Ovary (tissue), 9 donors: ENCODE data around the gene DLEC1. TPM values are rescaled to one million over a fixed set of nuclear protein-coding genes. Genes with fewer than 3 reads are reported as not detected.
A peak's percentile ranks its signal among the peaks of the same experiment; 100 is the strongest.

Source experiments
- DNase-seq, 5 donors: peaks; one replicate each; pipeline ENCODE4 v3.0.0-alpha.2; 2019 to 2020
- H3K27ac ChIP-seq, 2 donors: fragments of 200-600 bp; one replicate each; pipeline versions ENCODE4 v1.5.1 to v1.8.0; 2019 to 2022
- H3K27me3 ChIP-seq: fragments of 200-600 bp; one replicate; pipeline ENCODE4 v1.8.0; 2022
- H3K36me3 ChIP-seq: fragments of 200-600 bp; sonication (generic); one replicate; pipeline ENCODE4 v1.5.1; 2019
- H3K4me1 ChIP-seq: one replicate; pipeline ENCODE4 v1.8.1; 2013; ENCODE audit warnings: mild to moderate bottlenecking, moderate library complexity; ENCODE audit not compliant: insufficient read depth
- H3K4me3 ChIP-seq: fragments of 200-600 bp; sonication (generic); one replicate; pipeline ENCODE4 v1.5.1; 2017
- H3K9me3 ChIP-seq, 2 donors: fragments of 200-600 bp in 1 of 2; sonication (generic) in 1 of 2; one replicate each; pipeline versions ENCODE4 v1.5.1 to v1.8.1; 2013 to 2019; ENCODE audit warnings: mild to moderate bottlenecking in 1 of 2, moderate library complexity in 1 of 2
- CTCF ChIP-seq, 3 donors: fragments of 450-650 bp in 2 of 3; fragments of 200-600 bp in 1 of 3; IDR thresholded peaks; one replicate each; pipeline versions ENCODE4 v1.5.1 to v1.8.0; 2016 to 2022; ENCODE audit warnings: antibody characterized with exemption in 3 of 3, mild to moderate bottlenecking in 1 of 3
- EP300 ChIP-seq: sonication (generic); formaldehyde crosslinking; IDR thresholded peaks from one replicate; pipeline ENCODE4 v1.6.1; 2017; ENCODE audit warnings: antibody characterized with exemption
- POLR2A ChIP-seq: fragments of 450-650 bp; IDR thresholded peaks from one replicate; pipeline ENCODE4 v1.6.1; 2017; ENCODE audit warnings: antibody characterized with exemption, mild to moderate bottlenecking, moderate library complexity
- WGBS, 3 donors: extraction: QIAGEN DNeasy Blood & Tissue Kit in 1 of 3; methylation state at CpG; one replicate each; pipeline versions ENCODE4 v1.1.5 to v1.1.7; 2013 to 2017; 5-methylcytosine and 5-hydroxymethylcytosine counted together
- intact Hi-C, 4 donors: fragments of 100-400 bp; cut with DNase I; formaldehyde crosslinking; loops; one replicate each; pipeline versions ENCODE4 v1.11.0 to v1.15.1; 2022 to 2023
- polyA plus RNA-seq, 2 donors: library from polyadenylated mRNA; stranded (reverse); fragments of 200-250 nt in 1 of 2; fragments of 350-450 nt in 1 of 2; fragmentation: Illumina TruSeq in 1 of 2; extraction: RNeasy Lipid Tissue Mini Kit (QIAGEN cat#74804) in 1 of 2; gene quantifications; one replicate each; pipeline ENCODE4 v1.2.3, GENCODE V29; 2013 to 2014
- total RNA-seq, 7 donors: library from RNA; depleted of rRNA in 2 of 7; stranded (reverse); fragments of >200 nt in 2 of 7; fragmentation: NEBNext Ultra II Directional in 3 of 7; extraction: Animal tissue kit (Norgen Biotek cat#: 25700) in 3 of 7; gene quantifications; one replicate each; pipeline versions ENCODE4 v1.1.0 to v1.2.4, GENCODE V29; 2016 to 2023
- donor health status: DM: no; HTN: no; CAD: no; lungs with moderate emphysema.
- donor health status: DM: no; HTN: no; CAD: no.
- donor health status: Bipolar disorder and iron deficiency.
- donor health status: DM: yes; HTN: yes; CAD: no.
- donor health status: DM: no; HTN: no; CAD: no.
- donor health status: DM: yes; HTN: yes; CAD: no.

DLEC1 gene
- total and polyA plus RNA-seq, 9 donors = 0.93 to 23.8 (median 3.0) TPM

DNA sequence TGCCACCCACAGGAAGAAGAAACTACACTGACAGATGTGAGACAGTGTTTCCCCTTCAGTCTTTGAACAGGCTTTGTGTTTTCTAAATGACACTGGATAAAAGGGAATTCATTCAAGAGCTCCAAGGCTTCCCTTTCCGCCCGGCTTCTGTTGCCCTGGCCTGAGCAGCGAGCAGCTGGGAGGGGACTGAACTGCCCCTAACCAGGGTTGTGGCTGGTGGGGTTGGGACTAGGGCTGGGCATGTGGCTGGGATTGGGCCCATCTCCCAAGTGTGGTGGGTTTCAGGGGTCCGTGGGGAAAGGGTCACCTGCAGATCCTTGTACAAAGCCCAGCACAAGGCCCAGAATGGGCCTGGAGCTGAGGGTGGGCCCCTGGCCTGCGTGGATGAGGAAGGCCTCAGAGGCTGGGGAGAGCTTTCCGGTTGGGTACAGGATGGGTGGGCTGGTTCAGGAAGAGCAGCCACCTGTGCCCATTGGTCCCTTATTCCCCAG lies 38.0 kb upstream of the DLEC1 start:
- WGBS, 3 donors = 92 to 94% (median 93%) methylated on average over 6 of the region's 6 CpGs
- Histone ChIP-seq H3K27ac (no peak overlapping the region), H3K27me3 (no peaks in the 10 kb centered on the region), H3K4me1 (peaks cover 7% of the 10 kb centered on the region), H3K36me3 (no peaks in the 10 kb centered on the region), H3K9me3 (no peaks in the 10 kb centered on the region), H3K4me3 (no peak overlapping the region)
- DNase-seq = peak in 2 of 5 donors; percentile 7 to 34
- intact Hi-C loops = loop anchor here in 2 of 4 donors (10.0 kb wide), 2 partner anchors 134 to 146 kb away; partner anchors contain the start of genes ACAA1 (in 1 of the 2) and MYD88 (in 1 of the 2)
- TF ChIP-seq POLR2A = no peak

- Histone ChIP-seq H3K27me3 (no peaks in the 10 kb centered on the region), H3K36me3 (no peaks in the 10 kb centered on the region), H3K4me1 (peaks cover 7% of the 10 kb centered on the region), H3K9me3 (no peaks in the 10 kb centered on the region), H3K27ac (no peak overlapping the region), H3K4me3 (no peak overlapping the region)
- intact Hi-C loops = loop anchor here in 3 of 4 donors (2.0 to 10.0 kb wide), 3 partner anchors 133 to 147 kb away; partner anchors contain the start of genes ACAA1 (in 1 of the 3) and MYD88 (in 1 of the 3)
- DNase-seq = peak in 3 of 5 donors; percentile 21 to 51 (median 29)
- TF ChIP-seq CTCF (IDR thresholded peaks at IDR 0.05) (no peak), EP300 (no peak), POLR2A (no peak)
- WGBS, 3 donors = 84 to 85% (median 84%) methylated on average over 9 of the region's 9 CpGs
Measured at GRCh38 chr3:38001456-38002081, 37.4 kb upstream of the DLEC1 start.

- Histone ChIP-seq H3K27me3 (no peaks in the 10 kb centered on the region), H3K27ac (no peak overlapping the region), H3K4me3 (no peak overlapping the region), H3K36me3 (no peaks in the 10 kb centered on the region), H3K4me1 (peaks cover 7% of the 10 kb centered on the region), H3K9me3 (no peaks in the 10 kb centered on the region)
- WGBS, 3 donors = 92 to 98% (median 94%) methylated on average over 6 of the region's 6 CpGs
- TF ChIP-seq POLR2A (no peak), EP300 (no peak), CTCF (IDR thresholded peaks at IDR 0.05) (no peak)
- intact Hi-C loops = loop anchor here in 3 of 4 donors (2.0 to 10.0 kb wide), 3 partner anchors 132 to 148 kb away; partner anchors contain the start of genes ACAA1 (in 1 of the 3) and MYD88 (in 1 of the 3)
- DNase-seq = peak in 3 of 5 donors; percentile 9 to 36 (median 23)
Measured at GRCh38 chr3:38002291-38002876, 36.6 kb upstream of the DLEC1 start.

GRCh38 chr3:38002940-38003339 lies 36.1 kb upstream of the DLEC1 start:
- DNase-seq = peak in 3 of 5 donors; percentile 9 to 37 (median 24)
- no peaks in the 10 kb centered on the region for H3K27me3 ChIP-seq
- TF ChIP-seq POLR2A = no peak
- no peak for TF ChIP-seq EP300
- no peak for TF ChIP-seq CTCF (IDR thresholded peaks at IDR 0.05)
- no peak overlapping the region for H3K27ac ChIP-seq
- peaks cover 6% of the 10 kb centered on the region for H3K4me1 ChIP-seq
- intact Hi-C loops = loop anchor here in 3 of 4 donors (2.0 to 10.0 kb wide), 3 partner anchors 132 to 148 kb away; partner anchors contain the start of genes ACAA1 (in 1 of the 3) and MYD88 (in 1 of the 3)
- H3K36me3 ChIP-seq = no peaks in the 10 kb centered on the region
- H3K9me3 ChIP-seq = no peaks in the 10 kb centered on the region
- WGBS, 3 donors = 80 to 89% (median 80%) methylated on average over 9 of the region's 9 CpGs
- H3K4me3 ChIP-seq = no peak overlapping the region
